Retinal pigment epithelial cell (primary cell): ENCODE measurements around the gene HS3ST3B1.

Experiments used
- DNase-seq: peaks from one replicate; pipeline ENCODE4 v3.0.0-alpha.2; 2010; ENCODE audit warnings: low read depth
- H3K4me3 ChIP-seq: 2 replicates; pipeline ENCODE4 v1.5.1; 2011; ENCODE audit warnings: mild to moderate bottlenecking, low read length, control low read depth, moderate library complexity
- CTCF ChIP-seq: conservative IDR thresholded peaks from 2 replicates; pipeline ENCODE4 v1.5.1; 2011; ENCODE audit warnings: low read depth, low read length, control low read depth, inconsistent platforms

HS3ST3B1 gene

GRCh38 chr17:14381606-14382005 lies 80.7 kb downstream of the HS3ST3B1 start:
- DNase-seq, result no peak
- H3K4me3 ChIP-seq, result no peak overlapping the region
- no peak for TF ChIP-seq CTCF

GRCh38 chr17:14387036-14387435 lies 86.2 kb downstream of the HS3ST3B1 start:
- no peak for DNase-seq
- no peak overlapping the region for H3K4me3 ChIP-seq
- TF ChIP-seq CTCF, result no peak

GRCh38 chr17:14389681-14390080 lies 88.8 kb downstream of the HS3ST3B1 start:
- H3K4me3 ChIP-seq, result no peak overlapping the region
- DNase-seq, result no peak
- TF ChIP-seq CTCF, result no peak

GRCh38 chr17:14393723-14394122 lies 92.8 kb downstream of the HS3ST3B1 start:
- no peak for TF ChIP-seq CTCF

GRCh38 chr17:14395255-14395654 lies 94.4 kb downstream of the HS3ST3B1 start:
- H3K4me3 ChIP-seq, result no peak overlapping the region
- TF ChIP-seq CTCF, result no peak
- DNase-seq, result no peak

More at GRCh38 chr17:14393723-14394122, 92.8 kb downstream of the HS3ST3B1 start:
- DNase-seq, result no peak
- H3K4me3 ChIP-seq, result no peak overlapping the region

GRCh38 chr17:14396547-14396946 lies 95.7 kb downstream of the HS3ST3B1 start:
- DNase-seq, result peak; percentile 89
- H3K4me3 ChIP-seq, result no peak overlapping the region
- TF ChIP-seq CTCF, result no peak

- TF ChIP-seq CTCF, result no peak
- H3K4me3 ChIP-seq, result no peak overlapping the region
- no peak for DNase-seq
Observed at GRCh38 chr17:14398766-14399165, 97.9 kb downstream of the HS3ST3B1 start.
